ENCODE data around the gene ANKRD60. TPM values are rescaled to one million over a fixed set of nuclear protein-coding genes. Genes with fewer than 3 reads are reported as not detected.

ANKRD60 gene
- total and polyA plus RNA-seq, 2 donors (not counting 1 experiment from before 2014, with no cell fraction given): not detected

DNA sequence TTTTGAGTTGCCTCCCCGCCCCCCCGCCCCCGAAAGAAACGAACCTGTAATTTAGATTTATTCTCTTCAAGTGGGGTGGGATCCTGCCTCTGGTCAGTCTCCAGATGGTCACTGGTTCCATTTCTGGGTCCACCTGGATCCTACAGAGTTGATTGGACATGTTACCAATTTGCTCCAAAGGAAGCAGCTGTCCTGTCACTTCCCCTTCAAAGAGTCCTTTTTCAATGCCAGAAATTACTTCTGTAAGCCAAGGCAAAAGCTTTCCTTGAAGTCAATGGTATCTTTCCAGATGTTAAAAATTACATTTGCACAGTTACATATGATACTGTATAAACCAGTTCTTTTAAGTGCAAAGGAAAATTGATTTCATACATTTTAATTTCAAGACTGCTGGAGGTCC, 12.0 kb upstream of the ANKRD60 start:
- H3K27me3 ChIP-seq (ENCODE audit: control insufficient read depth, insufficient read depth, low read length): no peaks in the 10 kb centered on the region

DNA sequence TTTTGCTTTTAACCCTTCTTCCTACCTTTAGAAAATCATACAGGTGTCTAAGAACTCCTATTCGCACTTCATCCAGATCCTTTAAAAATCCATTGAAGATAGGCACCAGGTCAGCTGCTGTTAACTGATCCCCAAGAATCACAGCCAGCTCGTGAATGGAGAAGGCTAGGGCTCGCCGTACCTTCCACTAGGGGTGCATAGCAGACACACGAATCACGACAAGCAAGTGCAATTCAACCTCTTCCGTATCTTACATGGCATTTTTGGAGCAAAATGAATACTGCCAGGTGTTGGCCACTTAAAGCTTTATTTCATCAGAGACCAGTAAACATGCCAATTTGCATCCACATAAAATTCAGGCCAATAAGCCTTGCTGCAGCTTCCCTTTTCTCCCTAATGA, 10.8 kb upstream of the ANKRD60 start:
- Histone ChIP-seq H3K4me2 (ENCODE audit: extremely low read depth, insufficient read depth, low read length) (no peak overlapping the region), H2AFZ (ENCODE audit: low read length) (no peak overlapping the region), H3K4me1 (ENCODE audit: control insufficient read depth, extremely low read depth, insufficient read depth, low read length) (peaks cover 8% of the 10 kb centered on the region), H3K4me3 (replicated peaks in 1 of 4; ENCODE audit: control extremely low read depth in 1 of 4, insufficient read depth in 1 of 4, low read depth in 3 of 4, low read length in 4 of 4) (no peak overlapping the region), H3K36me3 (ENCODE audit: control insufficient read depth, insufficient read depth, low read length) (peaks cover 8% of the 10 kb centered on the region), H4K20me1 (ENCODE audit: control insufficient read depth, extremely low read depth, insufficient read depth, low read length) (no peaks in the 10 kb centered on the region), H3K9me3 (ENCODE audit: control insufficient read depth, insufficient read depth, low read depth, low read length) (no peaks in the 10 kb centered on the region), H3K9ac (ENCODE audit: insufficient read depth, low read length) (no peak overlapping the region), H3K79me2 (ENCODE audit: control insufficient read depth, insufficient read depth, low read length) (no peaks in the 10 kb centered on the region), H3K27me3 (ENCODE audit: control insufficient read depth, insufficient read depth, low read length) (no peaks in the 10 kb centered on the region), H3K27ac (ENCODE audit: insufficient read depth, low read length) (no peak overlapping the region)
- TF ChIP-seq EZH2 (IDR thresholded peaks at IDR 0.05; ENCODE audit: low read length, missing control alignments): no peak
- TF ChIP-seq, protein P1, sequence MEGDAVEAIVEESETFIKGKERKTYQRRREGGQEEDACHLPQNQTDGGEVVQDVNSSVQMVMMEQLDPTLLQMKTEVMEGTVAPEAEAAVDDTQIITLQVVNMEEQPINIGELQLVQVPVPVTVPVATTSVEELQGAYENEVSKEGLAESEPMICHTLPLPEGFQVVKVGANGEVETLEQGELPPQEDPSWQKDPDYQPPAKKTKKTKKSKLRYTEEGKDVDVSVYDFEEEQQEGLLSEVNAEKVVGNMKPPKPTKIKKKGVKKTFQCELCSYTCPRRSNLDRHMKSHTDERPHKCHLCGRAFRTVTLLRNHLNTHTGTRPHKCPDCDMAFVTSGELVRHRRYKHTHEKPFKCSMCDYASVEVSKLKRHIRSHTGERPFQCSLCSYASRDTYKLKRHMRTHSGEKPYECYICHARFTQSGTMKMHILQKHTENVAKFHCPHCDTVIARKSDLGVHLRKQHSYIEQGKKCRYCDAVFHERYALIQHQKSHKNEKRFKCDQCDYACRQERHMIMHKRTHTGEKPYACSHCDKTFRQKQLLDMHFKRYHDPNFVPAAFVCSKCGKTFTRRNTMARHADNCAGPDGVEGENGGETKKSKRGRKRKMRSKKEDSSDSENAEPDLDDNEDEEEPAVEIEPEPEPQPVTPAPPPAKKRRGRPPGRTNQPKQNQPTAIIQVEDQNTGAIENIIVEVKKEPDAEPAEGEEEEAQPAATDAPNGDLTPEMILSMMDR (conservative IDR thresholded peaks at IDR 0.05 in 1 of 2, IDR thresholded peaks at IDR 0.05 in 1 of 2; ENCODE audit: low read depth in 1 of 2, low read length in 2 of 2): no peak
- DNase-seq (ENCODE audit: low read depth in 2 of 2): peak in 1 of 2 donors; percentile 51

More for the DNA sequence above, 12.0 kb upstream of the ANKRD60 start:
- Histone ChIP-seq H3K4me3 (replicated peaks in 1 of 4; ENCODE audit: control extremely low read depth in 1 of 4, insufficient read depth in 1 of 4, low read depth in 3 of 4, low read length in 4 of 4) (no peak overlapping the region), H3K4me2 (ENCODE audit: extremely low read depth, insufficient read depth, low read length) (no peak overlapping the region), H3K9me3 (ENCODE audit: control insufficient read depth, insufficient read depth, low read depth, low read length) (no peaks in the 10 kb centered on the region), H3K4me1 (ENCODE audit: control insufficient read depth, extremely low read depth, insufficient read depth, low read length) (peaks cover 8% of the 10 kb centered on the region), H4K20me1 (ENCODE audit: control insufficient read depth, extremely low read depth, insufficient read depth, low read length) (no peaks in the 10 kb centered on the region), H3K36me3 (ENCODE audit: control insufficient read depth, insufficient read depth, low read length) (peaks cover 8% of the 10 kb centered on the region), H2AFZ (ENCODE audit: low read length) (no peak overlapping the region), H3K27ac (ENCODE audit: insufficient read depth, low read length) (no peak overlapping the region), H3K9ac (ENCODE audit: insufficient read depth, low read length) (no peak overlapping the region), H3K79me2 (ENCODE audit: control insufficient read depth, insufficient read depth, low read length) (no peaks in the 10 kb centered on the region)
- no peak for TF ChIP-seq EZH2 (IDR thresholded peaks at IDR 0.05; ENCODE audit: low read length, missing control alignments)
- TF ChIP-seq, protein P1 (conservative IDR thresholded peaks at IDR 0.05 in 1 of 2, IDR thresholded peaks at IDR 0.05 in 1 of 2; ENCODE audit: low read depth in 1 of 2, low read length in 2 of 2): no peak
- no peak for DNase-seq (ENCODE audit: low read depth in 2 of 2)

DNA sequence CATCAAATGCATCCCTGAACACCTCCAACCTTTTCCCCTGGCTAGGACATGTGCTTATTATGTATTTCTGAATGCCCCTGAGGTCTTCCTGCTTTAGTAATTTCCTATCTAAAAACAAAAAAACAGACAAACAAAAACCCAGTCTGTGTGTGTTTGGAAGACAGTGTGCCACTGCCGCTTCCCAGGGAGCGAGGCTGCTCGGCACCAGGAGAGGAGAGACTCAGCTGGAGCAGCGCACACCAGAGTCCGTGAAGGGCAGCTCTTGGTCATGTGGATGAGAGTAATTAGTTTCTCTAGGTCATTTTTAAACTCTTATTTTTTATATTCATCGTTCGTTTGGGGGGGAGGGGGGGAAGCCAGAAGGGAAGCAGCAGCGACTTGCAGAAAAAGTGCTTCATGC, 10.0 kb upstream of the ANKRD60 start:
- DNase-seq (ENCODE audit: low read depth in 2 of 2): no peak
- Histone ChIP-seq H4K20me1 (ENCODE audit: control insufficient read depth, extremely low read depth, insufficient read depth, low read length) (no peaks in the 10 kb centered on the region), H3K4me1 (ENCODE audit: control insufficient read depth, extremely low read depth, insufficient read depth, low read length) (peaks cover 8% of the 10 kb centered on the region), H3K9me3 (ENCODE audit: control insufficient read depth, insufficient read depth, low read depth, low read length) (no peaks in the 10 kb centered on the region), H2AFZ (ENCODE audit: low read length) (no peak overlapping the region), H3K79me2 (ENCODE audit: control insufficient read depth, insufficient read depth, low read length) (no peaks in the 10 kb centered on the region), H3K4me2 (ENCODE audit: extremely low read depth, insufficient read depth, low read length) (peak overlapping the region; percentile 46), H3K4me3 (replicated peaks in 1 of 4; ENCODE audit: control extremely low read depth in 1 of 4, insufficient read depth in 1 of 4, low read depth in 3 of 4, low read length in 4 of 4) (no peak overlapping the region), H3K9ac (ENCODE audit: insufficient read depth, low read length) (no peak overlapping the region), H3K36me3 (ENCODE audit: control insufficient read depth, insufficient read depth, low read length) (peaks cover 8% of the 10 kb centered on the region), H3K27ac (ENCODE audit: insufficient read depth, low read length) (no peak overlapping the region), H3K27me3 (ENCODE audit: control insufficient read depth, insufficient read depth, low read length) (no peaks in the 10 kb centered on the region)
- TF ChIP-seq, protein P1 (conservative IDR thresholded peaks at IDR 0.05 in 1 of 2, IDR thresholded peaks at IDR 0.05 in 1 of 2; ENCODE audit: low read depth in 1 of 2, low read length in 2 of 2): no peak
- TF ChIP-seq EZH2 (IDR thresholded peaks at IDR 0.05; ENCODE audit: low read length, missing control alignments): no peak

All from fibroblast of lung (primary cell).